IMR-90 (cell line): ENCODE measurements around the gene ZBED2.

Experiments
- BHLHE40 ChIP-seq: fragments of 150-350 bp; IDR thresholded peaks from 2 replicates; pipeline ENCODE4 v1.6.1; 2016; ENCODE audit warnings: mild to moderate bottlenecking, low read depth, low read length
- CTCF ChIP-seq: conservative IDR thresholded peaks from 2 replicates; pipeline ENCODE4 v1.5.1; 2012; ENCODE audit warnings: mild to moderate bottlenecking, low read depth, low read length, improper control_type of control experiment
- ELK1 ChIP-seq: fragments of 150-350 bp; IDR thresholded peaks from 2 replicates; pipeline ENCODE4 v1.6.1; 2016; ENCODE audit warnings: low read depth, mild to moderate bottlenecking, low read length, moderate library complexity, borderline replicate concordance
- MAFK ChIP-seq: IDR thresholded peaks from 2 replicates; pipeline ENCODE4 v1.6.1; 2012; ENCODE audit warnings: low read depth, low read length, improper control_type of control experiment
- MAZ ChIP-seq: IDR thresholded peaks from 2 replicates; pipeline ENCODE4 v1.6.1; 2012; ENCODE audit warnings: low read depth, mild to moderate bottlenecking, low read length, improper control_type of control experiment, moderate library complexity, borderline replicate concordance
- MXI1 ChIP-seq: IDR thresholded peaks from 2 replicates; pipeline ENCODE4 v1.6.1; 2012; ENCODE audit warnings: low read depth, mild to moderate bottlenecking, low read length, moderate library complexity, borderline replicate concordance
- POLR2A ChIP-seq: IDR thresholded peaks from 2 replicates; pipeline ENCODE4 v1.6.1; 2012; ENCODE audit warnings: mild to moderate bottlenecking, low read depth, low read length
- RAD21 ChIP-seq: IDR thresholded peaks from 2 replicates; pipeline ENCODE4 v1.6.1; 2012; ENCODE audit warnings: low read length, improper control_type of control experiment
- RCOR1 ChIP-seq: IDR thresholded peaks from 2 replicates; pipeline ENCODE4 v1.6.1; 2012; ENCODE audit warnings: mild to moderate bottlenecking, low read length, improper control_type of control experiment; ENCODE audit not compliant: insufficient replicate concordance
- RFX5 ChIP-seq: IDR thresholded peaks from 2 replicates; pipeline ENCODE4 v1.8.0; 2012; ENCODE audit warnings: low read depth, mild to moderate bottlenecking, low read length, moderate library complexity
- SMC3 ChIP-seq: fragments of 150-350 bp; IDR thresholded peaks from 2 replicates; pipeline ENCODE4 v1.6.1; 2016; ENCODE audit warnings: low read depth, mild to moderate bottlenecking, antibody characterized with exemption, low read length, moderate library complexity
- USF2 ChIP-seq: fragments of 150-350 bp; IDR thresholded peaks from 2 replicates; pipeline ENCODE4 v1.6.1; 2017; ENCODE audit warnings: mild to moderate bottlenecking, antibody characterized with exemption, low read length, low read depth

GRCh38 chr3:111595232-111595631 is at the start of gene ZBED2:
- TF ChIP-seq ELK1 (no peak), POLR2A (no peak), CTCF (no peak), SMC3 (no peak), RAD21 (no peak), USF2 (no peak), MXI1 (no peak), MAFK (no peak), RFX5 (no peak), MAZ (no peak), BHLHE40 (no peak), RCOR1 (no peak)
